ENCODE results near the gene CPN2. TPM values are rescaled to one million over a fixed set of nuclear protein-coding genes. Genes with fewer than 3 reads are reported as not detected.

Gene CPN2
- total and polyA plus RNA-seq, 10 of the 15 experiments (the other 5 are each of a cell fraction or from before 2014, with no cell fraction given), result not detected

DNA sequence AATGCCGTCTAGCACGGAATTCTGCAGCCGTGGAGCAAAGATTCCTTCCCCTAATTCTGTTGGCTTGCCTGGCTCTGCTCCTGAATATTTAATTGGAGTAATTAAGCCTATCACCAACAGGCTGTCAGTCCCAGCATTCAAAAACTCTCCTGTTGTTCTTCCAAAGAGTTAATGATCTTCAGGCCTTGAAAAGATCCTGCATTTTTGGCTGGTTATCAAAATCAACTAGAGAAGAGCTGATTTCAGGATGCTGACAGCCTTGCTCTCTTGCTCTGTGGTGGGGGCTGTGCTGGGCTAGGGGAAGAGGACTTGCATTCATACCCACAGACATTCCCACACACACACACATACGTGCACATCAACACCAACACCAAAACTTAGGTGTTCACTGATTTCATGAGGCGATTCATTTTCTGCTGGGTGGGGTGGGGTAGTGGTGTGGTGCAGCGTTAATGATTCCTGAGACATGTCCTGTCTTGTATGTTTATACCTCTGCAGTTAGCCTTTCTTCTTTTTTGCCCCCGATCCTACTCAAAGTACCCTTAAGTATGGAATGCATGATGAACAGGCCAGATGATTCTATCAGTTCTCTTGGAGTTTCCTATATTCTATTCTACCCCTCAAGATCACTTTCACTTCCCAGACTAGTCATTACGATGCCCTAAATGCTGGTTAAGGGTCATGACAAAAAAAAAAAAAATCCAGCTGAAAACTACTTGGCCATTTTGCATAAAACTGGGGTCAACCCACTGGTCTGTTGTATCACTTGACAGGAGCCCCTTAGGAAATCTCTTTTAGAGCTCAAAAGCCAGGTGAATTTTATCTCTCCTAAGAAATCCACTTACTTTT is 42.3 kb downstream of the CPN2 start (continued):
- TF ChIP-seq NR2C1 (IDR thresholded peaks at IDR 0.05), result no peak
- no peak for TF ChIP-seq BMI1 (IDR thresholded peaks at IDR 0.05; ENCODE audit: borderline replicate concordance)
- TF ChIP-seq CBX5 (IDR thresholded peaks at IDR 0.05; ENCODE audit: low read depth), result no peak
- TF ChIP-seq, protein P1, sequence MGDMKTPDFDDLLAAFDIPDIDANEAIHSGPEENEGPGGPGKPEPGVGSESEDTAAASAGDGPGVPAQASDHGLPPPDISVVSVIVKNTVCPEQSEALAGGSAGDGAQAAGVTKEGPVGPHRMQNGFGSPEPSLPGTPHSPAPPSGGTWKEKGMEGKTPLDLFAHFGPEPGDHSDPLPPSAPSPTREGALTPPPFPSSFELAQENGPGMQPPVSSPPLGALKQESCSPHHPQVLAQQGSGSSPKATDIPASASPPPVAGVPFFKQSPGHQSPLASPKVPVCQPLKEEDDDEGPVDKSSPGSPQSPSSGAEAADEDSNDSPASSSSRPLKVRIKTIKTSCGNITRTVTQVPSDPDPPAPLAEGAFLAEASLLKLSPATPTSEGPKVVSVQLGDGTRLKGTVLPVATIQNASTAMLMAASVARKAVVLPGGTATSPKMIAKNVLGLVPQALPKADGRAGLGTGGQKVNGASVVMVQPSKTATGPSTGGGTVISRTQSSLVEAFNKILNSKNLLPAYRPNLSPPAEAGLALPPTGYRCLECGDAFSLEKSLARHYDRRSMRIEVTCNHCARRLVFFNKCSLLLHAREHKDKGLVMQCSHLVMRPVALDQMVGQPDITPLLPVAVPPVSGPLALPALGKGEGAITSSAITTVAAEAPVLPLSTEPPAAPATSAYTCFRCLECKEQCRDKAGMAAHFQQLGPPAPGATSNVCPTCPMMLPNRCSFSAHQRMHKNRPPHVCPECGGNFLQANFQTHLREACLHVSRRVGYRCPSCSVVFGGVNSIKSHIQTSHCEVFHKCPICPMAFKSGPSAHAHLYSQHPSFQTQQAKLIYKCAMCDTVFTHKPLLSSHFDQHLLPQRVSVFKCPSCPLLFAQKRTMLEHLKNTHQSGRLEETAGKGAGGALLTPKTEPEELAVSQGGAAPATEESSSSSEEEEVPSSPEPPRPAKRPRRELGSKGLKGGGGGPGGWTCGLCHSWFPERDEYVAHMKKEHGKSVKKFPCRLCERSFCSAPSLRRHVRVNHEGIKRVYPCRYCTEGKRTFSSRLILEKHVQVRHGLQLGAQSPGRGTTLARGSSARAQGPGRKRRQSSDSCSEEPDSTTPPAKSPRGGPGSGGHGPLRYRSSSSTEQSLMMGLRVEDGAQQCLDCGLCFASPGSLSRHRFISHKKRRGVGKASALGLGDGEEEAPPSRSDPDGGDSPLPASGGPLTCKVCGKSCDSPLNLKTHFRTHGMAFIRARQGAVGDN (IDR thresholded peaks at IDR 0.05), result no peak
- TF ChIP-seq JUNB (IDR thresholded peaks at IDR 0.05), result peak; percentile 41
- no peak for TF ChIP-seq SUZ12 (IDR thresholded peaks at IDR 0.05; ENCODE audit: unreplicated experiment)
- TF ChIP-seq EGR1 (IDR thresholded peaks at IDR 0.05; ENCODE audit: borderline replicate concordance in 1 of 2, low read depth in 2 of 2, low read length in 2 of 2), result no peak
- TF ChIP-seq CEBPB (IDR thresholded peaks at IDR 0.05; ENCODE audit: borderline replicate concordance in 1 of 2, low read depth in 2 of 2, low read length in 2 of 2), result peak in 1 of 2 experiments; percentile 47; a peak in 1 of 4 replicates
- TF ChIP-seq ZNF207 (IDR thresholded peaks at IDR 0.05; ENCODE audit: borderline replicate concordance), result no peak
- TF ChIP-seq, protein P2, sequence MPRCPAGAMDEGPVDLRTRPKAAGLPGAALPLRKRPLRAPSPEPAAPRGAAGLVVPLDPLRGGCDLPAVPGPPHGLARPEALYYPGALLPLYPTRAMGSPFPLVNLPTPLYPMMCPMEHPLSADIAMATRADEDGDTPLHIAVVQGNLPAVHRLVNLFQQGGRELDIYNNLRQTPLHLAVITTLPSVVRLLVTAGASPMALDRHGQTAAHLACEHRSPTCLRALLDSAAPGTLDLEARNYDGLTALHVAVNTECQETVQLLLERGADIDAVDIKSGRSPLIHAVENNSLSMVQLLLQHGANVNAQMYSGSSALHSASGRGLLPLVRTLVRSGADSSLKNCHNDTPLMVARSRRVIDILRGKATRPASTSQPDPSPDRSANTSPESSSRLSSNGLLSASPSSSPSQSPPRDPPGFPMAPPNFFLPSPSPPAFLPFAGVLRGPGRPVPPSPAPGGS (IDR thresholded peaks at IDR 0.05; ENCODE audit: borderline replicate concordance, insufficient read depth, low read depth, low read length, poor library complexity, severe bottlenecking), result no peak
- TF ChIP-seq, protein P3, sequence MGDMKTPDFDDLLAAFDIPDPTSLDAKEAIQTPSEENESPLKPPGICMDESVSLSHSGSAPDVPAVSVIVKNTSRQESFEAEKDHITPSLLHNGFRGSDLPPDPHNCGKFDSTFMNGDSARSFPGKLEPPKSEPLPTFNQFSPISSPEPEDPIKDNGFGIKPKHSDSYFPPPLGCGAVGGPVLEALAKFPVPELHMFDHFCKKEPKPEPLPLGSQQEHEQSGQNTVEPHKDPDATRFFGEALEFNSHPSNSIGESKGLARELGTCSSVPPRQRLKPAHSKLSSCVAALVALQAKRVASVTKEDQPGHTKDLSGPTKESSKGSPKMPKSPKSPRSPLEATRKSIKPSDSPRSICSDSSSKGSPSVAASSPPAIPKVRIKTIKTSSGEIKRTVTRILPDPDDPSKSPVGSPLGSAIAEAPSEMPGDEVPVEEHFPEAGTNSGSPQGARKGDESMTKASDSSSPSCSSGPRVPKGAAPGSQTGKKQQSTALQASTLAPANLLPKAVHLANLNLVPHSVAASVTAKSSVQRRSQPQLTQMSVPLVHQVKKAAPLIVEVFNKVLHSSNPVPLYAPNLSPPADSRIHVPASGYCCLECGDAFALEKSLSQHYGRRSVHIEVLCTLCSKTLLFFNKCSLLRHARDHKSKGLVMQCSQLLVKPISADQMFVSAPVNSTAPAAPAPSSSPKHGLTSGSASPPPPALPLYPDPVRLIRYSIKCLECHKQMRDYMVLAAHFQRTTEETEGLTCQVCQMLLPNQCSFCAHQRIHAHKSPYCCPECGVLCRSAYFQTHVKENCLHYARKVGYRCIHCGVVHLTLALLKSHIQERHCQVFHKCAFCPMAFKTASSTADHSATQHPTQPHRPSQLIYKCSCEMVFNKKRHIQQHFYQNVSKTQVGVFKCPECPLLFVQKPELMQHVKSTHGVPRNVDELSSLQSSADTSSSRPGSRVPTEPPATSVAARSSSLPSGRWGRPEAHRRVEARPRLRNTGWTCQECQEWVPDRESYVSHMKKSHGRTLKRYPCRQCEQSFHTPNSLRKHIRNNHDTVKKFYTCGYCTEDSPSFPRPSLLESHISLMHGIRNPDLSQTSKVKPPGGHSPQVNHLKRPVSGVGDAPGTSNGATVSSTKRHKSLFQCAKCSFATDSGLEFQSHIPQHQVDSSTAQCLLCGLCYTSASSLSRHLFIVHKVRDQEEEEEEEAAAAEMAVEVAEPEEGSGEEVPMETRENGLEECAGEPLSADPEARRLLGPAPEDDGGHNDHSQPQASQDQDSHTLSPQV (IDR thresholded peaks at IDR 0.05), result no peak
- TF ChIP-seq, protein P4, sequence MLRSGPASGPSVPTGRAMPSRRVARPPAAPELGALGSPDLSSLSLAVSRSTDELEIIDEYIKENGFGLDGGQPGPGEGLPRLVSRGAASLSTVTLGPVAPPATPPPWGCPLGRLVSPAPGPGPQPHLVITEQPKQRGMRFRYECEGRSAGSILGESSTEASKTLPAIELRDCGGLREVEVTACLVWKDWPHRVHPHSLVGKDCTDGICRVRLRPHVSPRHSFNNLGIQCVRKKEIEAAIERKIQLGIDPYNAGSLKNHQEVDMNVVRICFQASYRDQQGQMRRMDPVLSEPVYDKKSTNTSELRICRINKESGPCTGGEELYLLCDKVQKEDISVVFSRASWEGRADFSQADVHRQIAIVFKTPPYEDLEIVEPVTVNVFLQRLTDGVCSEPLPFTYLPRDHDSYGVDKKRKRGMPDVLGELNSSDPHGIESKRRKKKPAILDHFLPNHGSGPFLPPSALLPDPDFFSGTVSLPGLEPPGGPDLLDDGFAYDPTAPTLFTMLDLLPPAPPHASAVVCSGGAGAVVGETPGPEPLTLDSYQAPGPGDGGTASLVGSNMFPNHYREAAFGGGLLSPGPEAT (IDR thresholded peaks at IDR 0.05; ENCODE audit: low read depth), result peak; percentile 32; the same call in 1 of the 2 replicates
- no peak for TF ChIP-seq ATF7 (IDR thresholded peaks at IDR 0.05; ENCODE audit: low read depth)
- no peak for TF ChIP-seq ETV6 (conservative IDR thresholded peaks at IDR 0.05 in 1 of 2, IDR thresholded peaks at IDR 0.05 in 1 of 2; ENCODE audit: borderline replicate concordance in 1 of 2, low read depth in 1 of 2)
